NCI-H2081 (cell line): ENCODE results near the gene FBXO48.

ENCODE experiments used
- DNase-seq, 2 experiments: peaks; one replicate each; lab custom pipeline; 2025; lab: John Stamatoyannopoulos, UW

Gene FBXO48

GRCh38 chr2:68412127-68412819 is 54.8 kb downstream of the FBXO48 start:
- DNase-seq, result no peak

DNA sequence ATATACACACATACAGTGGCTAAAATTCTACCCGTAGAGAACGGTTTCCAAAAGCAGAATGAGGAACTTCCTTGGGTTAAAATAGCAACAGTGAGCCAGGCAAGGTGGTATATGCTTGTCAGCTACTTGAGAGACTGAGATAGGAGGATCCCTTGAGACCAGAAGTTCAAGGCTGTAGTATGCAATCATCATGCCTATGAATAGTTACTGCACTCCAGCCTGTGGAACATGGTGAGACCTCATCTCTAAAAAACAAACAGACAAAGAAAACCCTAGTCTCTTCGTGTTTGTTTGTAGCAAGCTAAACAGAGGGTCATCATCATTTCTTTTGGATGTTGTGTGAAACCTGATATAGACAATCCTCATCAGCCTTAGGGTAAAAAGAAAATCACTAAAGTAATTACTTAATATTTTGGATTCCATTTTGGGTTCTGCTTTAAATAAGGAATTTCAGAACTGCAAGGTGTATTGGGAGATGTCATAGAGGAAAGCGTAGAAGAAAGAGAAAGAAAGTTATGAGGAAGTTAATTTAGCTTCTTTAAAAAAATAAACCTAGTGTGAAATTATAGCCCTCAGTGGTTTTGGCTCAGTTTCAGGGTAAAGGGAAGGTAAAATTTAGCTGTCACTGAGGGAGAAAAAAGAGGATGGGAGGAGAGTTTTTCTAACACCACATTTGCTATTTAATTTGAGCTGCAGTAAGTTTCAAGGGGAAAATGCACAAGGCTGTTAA is 55.5 kb downstream of the FBXO48 start:
- peak in 1 of 2 experiments; percentile 2 for DNase-seq
